Left lobe of liver (tissue), 2 donors: ENCODE data around the gene STARD7. TPM values are rescaled to one million over a fixed set of nuclear protein-coding genes. Genes with fewer than 3 reads are reported as not detected.

Experiments
- ATAC-seq: fragments of 200-7000 bp; cut with Tn5 transposase; one replicate; pipeline ENCODE4 v1.9.1; 2020; ENCODE audit warnings: mild to moderate bottlenecking, moderate library complexity
- DNase-seq: peaks from one replicate; pipeline ENCODE4 v3.0.0-alpha.2; 2020; ENCODE audit warnings: low spot score
- total RNA-seq: library from RNA; stranded (reverse); gene quantifications from one replicate; pipeline ENCODE4 v1.2.1, GENCODE V29; 2021
- donor health status: DM: no; HTN: no; CAD: no; lungs with moderate emphysema.
- donor health status: DM: no; HTN: yes; CAD: no.

Gene STARD7
- total RNA-seq, 1 donor from 2014 or later, result 67.6 TPM

GRCh38 chr2:96201338-96201737, 7.3 kb downstream of the STARD7 start:
- DNase-seq (no peak), ATAC-seq (peak; percentile 25)

- DNase-seq (no peak), ATAC-seq (no peak)
Measured at GRCh38 chr2:96198921-96199320, 9.7 kb downstream of the STARD7 start.

GRCh38 chr2:96197546-96198255, 10.9 kb downstream of the STARD7 start:
- DNase-seq, result no peak
- ATAC-seq, result no peak

GRCh38 chr2:96195410-96196066, 13.1 kb downstream of the STARD7 start:
- no peak for ATAC-seq
- DNase-seq, result no peak

GRCh38 chr2:96191937-96192670, 16.5 kb downstream of the STARD7 start:
- ATAC-seq, result no peak
- no peak for DNase-seq

GRCh38 chr2:96188821-96189526, 19.7 kb downstream of the STARD7 start:
- no peak for DNase-seq
- no peak for ATAC-seq

- DNase-seq (no peak), ATAC-seq (no peak)
Measured at GRCh38 chr2:96186562-96186961, 22.1 kb downstream of the STARD7 start.

GRCh38 chr2:96185516-96185915, 23.1 kb downstream of the STARD7 start:
- ATAC-seq (no peak), DNase-seq (no peak)

- no peak for DNase-seq
- no peak for ATAC-seq
Measured at GRCh38 chr2:96184989-96185388, 23.6 kb downstream of the STARD7 start.

- no peak for ATAC-seq
Measured at GRCh38 chr2:96184188-96184587, 24.4 kb downstream of the STARD7 start.

GRCh38 chr2:96181529-96181928, 27.1 kb downstream of the STARD7 start:
- ATAC-seq (no peak), DNase-seq (no peak)

More at GRCh38 chr2:96184188-96184587, 24.4 kb downstream of the STARD7 start:
- DNase-seq, result no peak

GRCh38 chr2:96180521-96180920, 28.1 kb downstream of the STARD7 start:
- DNase-seq, result no peak
- no peak for ATAC-seq

- DNase-seq (no peak), ATAC-seq (no peak)
Measured at GRCh38 chr2:96180002-96180401, 28.6 kb downstream of the STARD7 start.

GRCh38 chr2:96176661-96177060, 32.0 kb downstream of the STARD7 start:
- ATAC-seq, result no peak

GRCh38 chr2:96175951-96176350, 32.7 kb downstream of the STARD7 start:
- ATAC-seq (no peak), DNase-seq (no peak)

More at GRCh38 chr2:96176661-96177060, 32.0 kb downstream of the STARD7 start:
- no peak for DNase-seq

- ATAC-seq (peak; percentile 99), DNase-seq (peak; percentile 78)
Measured at GRCh38 chr2:96174251-96175144, 34.1 kb downstream of the STARD7 start.

- ATAC-seq (no peak), DNase-seq (no peak)
Measured at GRCh38 chr2:96171831-96172230, 36.8 kb downstream of the STARD7 start.

GRCh38 chr2:96170626-96171025, 38.0 kb downstream of the STARD7 start:
- DNase-seq (no peak), ATAC-seq (no peak)

GRCh38 chr2:96169868-96170507, 38.6 kb downstream of the STARD7 start:
- no peak for DNase-seq
- ATAC-seq, result no peak
